Measurements from ENCODE around the gene PFKP.
"Not testable (repeated sequence)": the region's sequence is repeated elsewhere in the genome, so short reads cannot be mapped to it uniquely, and the experiment has no call there.

The PFKP gene

DNA sequence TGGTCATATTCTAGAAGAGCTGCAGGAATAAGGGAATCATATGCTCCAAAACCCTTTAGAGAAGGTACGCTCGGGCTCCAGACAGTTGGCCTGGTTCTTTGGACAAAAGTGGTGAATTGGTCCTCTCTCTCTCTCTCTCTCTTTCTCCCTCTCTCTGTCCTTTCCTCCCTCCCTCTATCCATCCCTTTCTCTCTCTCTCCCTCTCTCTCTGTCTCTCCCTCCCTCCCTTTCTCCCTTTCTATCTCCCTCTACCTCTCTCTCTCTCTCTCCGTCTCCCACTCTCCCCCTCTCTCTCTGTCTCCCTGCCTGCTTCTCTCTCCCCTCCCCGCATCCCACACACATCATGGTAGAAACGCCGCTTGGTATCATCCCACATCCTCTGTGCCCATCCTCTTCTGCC is 19.8 kb upstream of the PFKP start:
- no peak for DNase-seq

DNA sequence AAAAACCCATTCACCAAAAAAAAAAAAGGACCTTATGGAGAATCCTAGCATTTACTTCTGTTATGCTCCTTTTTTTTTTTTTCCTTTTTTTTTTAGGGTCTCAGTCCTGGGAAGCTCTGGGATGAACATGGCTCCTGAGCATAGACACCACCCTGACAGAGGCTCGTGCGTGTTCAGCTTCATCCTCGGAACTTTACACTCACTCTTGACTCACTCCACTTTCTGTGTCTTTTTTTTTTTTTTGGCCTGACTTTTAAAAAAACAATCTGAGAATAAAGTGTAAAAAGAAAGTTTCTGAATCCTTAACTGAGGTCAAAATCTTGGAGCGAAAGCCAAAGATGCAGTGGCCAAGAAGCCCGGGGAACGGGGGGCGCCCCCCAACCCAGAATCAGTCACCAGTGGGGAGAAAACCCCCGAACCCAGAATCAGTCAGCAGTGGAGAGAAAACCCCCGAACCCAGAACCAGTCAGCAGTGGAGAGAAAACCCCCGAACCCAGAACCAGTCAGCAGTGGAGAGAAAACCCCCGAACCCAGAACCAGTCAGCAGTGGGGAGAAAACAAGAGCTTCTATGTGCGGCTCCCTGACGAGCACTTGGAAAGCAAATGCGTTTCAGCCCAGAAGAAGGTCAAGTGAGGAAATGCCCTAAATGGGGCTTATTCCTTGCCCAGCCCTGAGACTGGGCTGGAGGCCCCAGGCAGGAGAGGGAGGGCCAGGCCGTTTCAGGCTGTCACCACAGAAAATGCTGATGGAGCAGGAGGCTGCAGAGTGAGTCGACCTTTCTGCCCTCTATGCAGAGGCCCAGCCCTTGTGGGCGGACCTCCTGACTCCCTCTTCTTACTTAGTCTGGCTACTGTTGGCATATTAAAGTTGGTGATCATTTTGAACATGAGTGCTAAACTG is 19.0 kb upstream of the PFKP start:
- no peak for DNase-seq

- DNase-seq: no peak
Observed at GRCh38 chr10:3051692-3052091, 15.7 kb upstream of the PFKP start.

- no peak for DNase-seq
Observed at GRCh38 chr10:3053155-3053554, 14.2 kb upstream of the PFKP start.

DNA sequence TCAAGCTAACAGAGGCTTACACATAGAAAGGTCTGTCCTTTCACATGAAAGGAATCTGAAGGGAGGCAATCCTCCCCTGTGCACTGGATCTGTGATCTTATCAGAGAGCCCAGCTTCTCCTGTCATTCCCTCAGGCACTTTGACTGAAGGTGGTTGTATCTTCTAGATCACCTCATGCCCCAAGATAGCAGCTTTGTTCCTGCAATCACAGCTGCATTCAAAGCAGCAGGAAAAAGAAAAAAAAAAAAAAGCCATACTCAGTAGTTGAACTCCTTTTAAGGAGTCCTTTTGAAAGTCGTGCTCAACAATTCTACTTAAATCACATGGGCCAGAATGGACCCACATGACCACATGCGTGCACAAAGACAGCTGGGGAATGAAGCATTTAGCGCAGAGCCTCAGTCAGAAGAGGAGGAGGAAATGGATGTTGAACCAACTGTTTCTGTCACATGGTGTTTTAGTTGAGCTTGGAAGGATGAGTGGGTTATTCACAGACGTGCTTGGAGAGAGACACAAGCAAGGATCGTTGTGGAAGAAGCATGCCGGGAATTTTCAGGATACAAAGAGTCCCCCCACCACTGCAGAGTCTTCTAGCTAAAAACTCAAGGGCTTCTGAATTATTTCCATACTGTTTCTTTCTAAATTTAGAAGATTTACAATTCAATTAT is 13.0 kb upstream of the PFKP start:
- no peak for DNase-seq

DNA sequence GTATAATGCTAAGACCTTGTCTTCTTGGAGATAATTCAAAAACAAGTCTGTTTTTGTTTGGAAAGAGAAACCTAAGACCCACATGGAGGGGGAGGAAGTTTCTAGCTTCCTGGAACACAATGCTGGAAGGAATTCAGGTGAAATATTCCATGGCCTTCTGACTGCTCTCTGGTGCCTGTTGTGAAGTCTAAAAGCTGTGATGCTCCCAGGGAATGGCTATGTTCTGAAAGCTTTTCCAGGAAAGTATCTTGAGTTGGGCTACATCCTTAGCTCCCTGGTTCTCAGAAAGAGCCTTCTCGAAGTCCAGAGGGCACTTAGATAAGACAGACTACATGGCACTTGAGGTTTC is 12.5 kb upstream of the PFKP start:
- no peak for DNase-seq

GRCh38 chr10:3056280-3057037 is 10.9 kb upstream of the PFKP start:
- DNase-seq: no peak

GRCh38 chr10:3057946-3058345 is 9.4 kb upstream of the PFKP start:
- DNase-seq: no peak

DNA sequence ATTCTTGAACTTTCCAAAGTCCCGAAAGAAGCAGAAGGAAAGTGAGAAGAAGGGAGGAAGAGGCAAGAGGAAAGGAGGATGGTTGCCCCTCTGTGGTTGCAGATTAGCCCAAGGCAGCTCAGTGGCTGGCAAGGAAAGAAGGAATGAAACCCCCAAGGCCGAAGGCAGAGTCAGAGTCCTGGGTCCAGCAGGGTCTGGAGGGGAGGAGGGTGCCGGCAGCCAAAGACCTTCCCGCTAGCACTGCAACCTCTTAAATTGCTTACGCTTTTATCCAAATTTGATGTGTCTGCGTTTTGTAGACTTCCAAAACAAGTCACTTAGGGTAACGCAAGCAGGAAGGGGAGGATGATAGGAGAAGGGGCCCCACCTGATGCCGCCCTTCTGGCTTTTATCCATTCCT is 7.4 kb upstream of the PFKP start:
- DNase-seq: no peak

- DNase-seq: no peak
Observed at GRCh38 chr10:3060481-3060889, 6.9 kb upstream of the PFKP start.

- DNase-seq: not testable (repeated sequence)
Observed at GRCh38 chr10:3061323-3061898, 5.9 kb upstream of the PFKP start.

DNA sequence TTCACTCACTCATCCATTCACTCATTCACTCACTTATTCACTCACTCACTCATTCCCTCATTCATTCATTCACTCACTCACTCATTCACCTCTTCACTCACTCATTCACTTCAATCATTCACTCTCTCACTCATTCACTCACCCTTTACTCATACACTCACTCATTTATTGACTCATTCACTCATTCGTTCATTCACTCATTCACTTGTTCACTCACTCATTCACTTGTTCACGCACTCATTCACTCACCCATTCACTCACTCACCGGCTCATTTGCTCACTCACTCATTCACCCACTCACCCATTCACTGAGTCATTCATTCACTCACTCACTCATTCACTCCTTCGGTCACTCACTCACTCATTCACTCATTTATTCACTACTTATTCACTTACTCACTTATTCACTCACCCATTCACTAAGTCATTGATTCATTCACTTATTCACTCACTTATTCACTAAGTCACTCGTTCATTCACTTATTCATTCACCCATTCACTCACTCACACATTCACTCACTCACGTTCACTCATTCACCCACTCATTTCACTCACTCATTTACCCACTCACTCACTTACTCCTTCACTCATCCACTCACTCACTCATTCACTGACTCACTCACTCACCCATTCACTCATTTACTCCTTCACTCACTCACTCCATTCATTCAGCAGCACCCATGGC is 4.7 kb upstream of the PFKP start:
- DNase-seq: no peak

DNA sequence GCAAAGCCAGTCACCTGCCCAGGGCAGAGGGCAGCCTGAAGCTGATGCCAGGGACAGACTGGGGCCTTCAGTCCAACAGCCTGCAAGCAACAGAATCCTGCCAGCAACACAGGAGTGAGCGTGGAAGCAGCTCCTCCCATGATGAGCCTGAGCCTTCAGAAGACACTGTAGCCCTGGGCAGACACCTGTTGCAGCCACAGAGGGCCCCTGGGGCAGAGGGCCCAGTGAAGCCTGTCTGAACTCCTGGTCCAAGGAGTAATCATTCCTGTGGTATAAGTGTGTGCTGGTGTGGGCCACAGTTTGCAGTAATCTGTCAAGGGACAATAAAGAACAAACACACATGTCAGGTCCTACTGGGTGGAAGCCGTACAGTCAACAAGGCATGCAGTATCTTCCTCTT is 2.9 kb upstream of the PFKP start:
- no peak for DNase-seq

DNA sequence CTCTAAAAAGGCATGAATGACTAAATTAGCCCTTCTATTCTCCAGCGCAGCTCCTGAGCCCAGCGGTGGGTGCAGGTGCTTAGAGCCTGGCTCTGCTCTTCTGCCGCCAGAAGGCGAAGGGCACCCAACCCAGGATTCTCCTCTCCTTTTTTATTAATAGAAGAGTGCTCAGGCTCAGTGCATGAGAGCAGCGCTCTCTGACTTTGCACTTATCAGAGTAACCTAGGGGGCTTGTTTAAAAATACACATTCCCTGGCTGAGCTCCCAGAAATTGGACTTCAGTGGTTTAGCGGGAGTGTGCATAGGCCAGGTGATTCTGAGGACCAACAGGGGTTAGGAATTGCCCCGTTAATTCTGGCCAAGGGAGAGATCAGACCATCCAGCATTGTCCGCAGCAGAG is 1.7 kb upstream of the PFKP start:
- peak; percentile 34 for DNase-seq

GRCh38 chr10:3066317-3067117 is 831 bp upstream of the PFKP start:
- peak; percentile 24 for DNase-seq

- DNase-seq: no peak
Observed at GRCh38 chr10:3067859-3068179, 471 bp downstream of the PFKP start.

DNA sequence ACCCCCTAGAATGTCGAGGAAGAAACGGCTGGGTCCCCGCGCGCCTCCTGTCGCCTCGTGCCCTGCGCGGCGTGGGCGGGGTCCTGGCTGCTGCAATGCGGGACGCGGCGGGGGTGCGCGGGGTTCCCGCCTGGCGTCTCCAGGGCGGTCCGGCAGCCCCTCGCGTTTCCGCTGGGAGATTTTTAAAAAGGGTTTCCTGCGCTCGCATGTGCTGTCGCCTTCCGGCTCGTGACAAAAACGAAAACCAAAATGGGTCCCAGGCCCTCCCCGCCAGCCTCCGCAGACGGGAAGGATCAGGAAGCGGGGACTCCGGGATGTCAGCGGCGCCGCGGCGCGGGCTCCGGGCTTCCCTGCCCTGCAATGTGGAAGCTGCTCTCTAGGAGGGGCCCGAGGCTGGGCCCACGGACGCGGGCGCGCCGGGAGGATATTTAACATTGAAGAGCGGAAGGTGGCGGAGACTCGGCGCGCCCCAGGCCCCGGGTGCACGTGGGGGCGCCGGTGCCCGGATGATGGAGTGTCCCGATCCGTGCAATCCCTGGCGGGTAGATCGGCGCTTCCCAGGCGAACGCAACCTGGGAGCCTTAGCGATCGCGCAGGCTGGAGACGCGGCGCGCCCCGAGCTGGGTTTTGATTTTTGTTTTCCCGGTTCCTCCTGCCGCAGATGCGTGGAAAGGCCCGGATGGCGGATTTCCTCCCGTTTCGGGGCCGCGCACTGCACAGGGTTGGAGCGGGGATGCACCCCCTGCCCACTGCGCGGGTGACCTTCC is 1.0 kb downstream of the PFKP start:
- DNase-seq: peak; percentile 46

GRCh38 chr10:3068968-3069737 is 1.8 kb downstream of the PFKP start:
- no peak for DNase-seq

DNA sequence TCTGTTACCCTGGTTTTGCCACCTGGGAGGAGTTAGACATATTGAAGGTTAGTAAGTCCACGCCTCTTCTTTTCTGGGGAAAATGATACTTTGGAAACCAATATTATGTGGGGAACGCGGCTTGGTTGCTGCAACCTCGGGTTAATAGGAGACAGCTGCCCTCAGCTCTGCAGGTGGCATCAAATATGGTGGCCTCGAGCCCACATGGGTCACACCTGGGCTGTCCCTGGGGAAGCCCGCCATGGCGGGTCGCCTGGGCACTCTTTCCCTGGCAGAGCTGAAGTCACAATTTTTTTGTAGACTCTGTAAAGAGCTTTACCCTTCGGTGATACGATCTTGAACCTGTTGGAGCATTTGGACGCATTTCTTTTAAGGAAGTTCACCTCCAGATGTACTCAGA is 2.5 kb downstream of the PFKP start:
- DNase-seq: no peak

- no peak for DNase-seq
Observed at GRCh38 chr10:3071405-3072198, 4.3 kb downstream of the PFKP start.

Measured in NCI-H345 (cell line).